OCI-LY3 (cell line): ENCODE data around the gene GPC4.

Source experiments
- H2AFZ ChIP-seq: fragments of 200-600, 300-600 bp; shearing (Covaris generic); 2 replicates; pipeline ENCODE4 v1.6.0; 2014; ENCODE audit warnings: antibody characterized with exemption, low read depth, low read length
- H3K27ac ChIP-seq: fragments of 200-600, 300-600 bp; sonication (generic); 2 replicates; pipeline ENCODE4 v1.5.1; 2014; ENCODE audit warnings: mild to moderate bottlenecking, low read length, moderate library complexity, mixed read lengths
- H3K27me3 ChIP-seq: fragments of 200-600, 300-600 bp; sonication (generic); 2 replicates; pipeline ENCODE4 v1.6.1; 2014; ENCODE audit warnings: low read depth, low read length, mixed read lengths
- H3K36me3 ChIP-seq: fragments of 200-600, 300-600 bp; sonication (generic); replicated peaks from 2 replicates; pipeline ENCODE3; 2014; ENCODE audit warnings: low read depth, low read length, mixed read lengths
- H3K4me1 ChIP-seq: fragments of 300-600, 200-600 bp; sonication (generic); 2 replicates; pipeline ENCODE4 v1.6.1; 2014; ENCODE audit warnings: low read length, mixed read lengths
- H3K4me2 ChIP-seq: fragments of 200-600, 300-600 bp; sonication (generic); 2 replicates; pipeline ENCODE4 v1.6.1; 2014; ENCODE audit warnings: low read length, mixed read lengths
- H3K4me3 ChIP-seq: fragments of 300-600, 200-600 bp; sonication (generic); 2 replicates; pipeline ENCODE4 v1.5.1; 2014; ENCODE audit warnings: antibody characterized with exemption, mild to moderate bottlenecking, low read length, moderate library complexity
- H3K79me2 ChIP-seq: fragments of 300-600, 200-600 bp; shearing (Covaris generic); 2 replicates; pipeline ENCODE4 v1.6.1; 2014; ENCODE audit warnings: mild to moderate bottlenecking, low read length, mixed read lengths
- H3K9ac ChIP-seq: fragments of 300-600, 200-600 bp; shearing (Covaris generic); 2 replicates; pipeline ENCODE4 v1.6.0; 2014; ENCODE audit warnings: mild to moderate bottlenecking, low read length, moderate library complexity
- H3K9me3 ChIP-seq: fragments of 200-600, 300-600 bp; shearing (Covaris generic); 2 replicates; pipeline ENCODE4 v1.6.1; 2014; ENCODE audit warnings: low read length, mixed read lengths; ENCODE audit not compliant: insufficient read depth
- H4K20me1 ChIP-seq: fragments of 200-600, 300-600 bp; sonication (generic); 2 replicates; pipeline ENCODE4 v1.6.1; 2016; ENCODE audit warnings: low read length, mixed read lengths; ENCODE audit not compliant: insufficient read depth
- EZH2phosphoT487 ChIP-seq: fragments of 200-600 bp; shearing (Covaris generic); IDR thresholded peaks from 2 replicates; pipeline ENCODE4 v1.6.1; 2018; ENCODE audit warnings: antibody characterized with exemption, mixed run types, low read depth
- TF ChIP-seq, protein P1 (sequence below): fragments of 200-600, 300-600 bp; sonication (generic); IDR thresholded peaks from 2 replicates; pipeline ENCODE4 v1.5.1; 2014; ENCODE audit warnings: antibody characterized with exemption, low read length, low read depth

GPC4 gene

DNA sequence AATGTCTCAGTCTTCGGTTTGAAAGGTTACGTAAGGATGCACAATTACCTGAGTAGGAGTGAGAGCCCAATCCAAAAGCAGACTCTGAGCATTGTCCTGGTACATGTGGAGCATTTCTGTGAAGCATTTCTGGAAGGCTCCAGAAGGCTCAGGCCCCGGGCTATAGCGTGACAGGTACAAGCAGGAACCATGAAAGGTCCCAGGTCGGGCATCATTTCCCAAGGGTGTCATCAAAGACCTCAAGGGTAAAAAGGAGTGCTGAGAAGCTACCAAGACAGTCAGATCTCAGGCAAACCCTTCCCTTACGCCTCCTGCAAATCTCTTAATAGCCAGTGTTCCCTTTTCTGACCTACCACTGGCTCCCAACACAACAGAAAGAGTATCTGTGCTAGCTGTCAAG lies 30.8 kb downstream of the GPC4 start:
- Histone ChIP-seq H2AFZ (no peak overlapping the region), H3K27ac (no peak overlapping the region), H4K20me1 (no peaks in the 10 kb centered on the region), H3K27me3 (no peaks in the 10 kb centered on the region), H3K9me3 (no peaks in the 10 kb centered on the region), H3K79me2 (no peaks in the 10 kb centered on the region), H3K9ac (no peak overlapping the region), H3K4me3 (no peak overlapping the region), H3K4me1 (0 out of 2 replicates have a peak, but pooled peaks cover 5% of the 10 kb centered on the region), H3K36me3 (no peaks in the 10 kb centered on the region), H3K4me2 (no peak overlapping the region)
- TF ChIP-seq, protein P1, sequence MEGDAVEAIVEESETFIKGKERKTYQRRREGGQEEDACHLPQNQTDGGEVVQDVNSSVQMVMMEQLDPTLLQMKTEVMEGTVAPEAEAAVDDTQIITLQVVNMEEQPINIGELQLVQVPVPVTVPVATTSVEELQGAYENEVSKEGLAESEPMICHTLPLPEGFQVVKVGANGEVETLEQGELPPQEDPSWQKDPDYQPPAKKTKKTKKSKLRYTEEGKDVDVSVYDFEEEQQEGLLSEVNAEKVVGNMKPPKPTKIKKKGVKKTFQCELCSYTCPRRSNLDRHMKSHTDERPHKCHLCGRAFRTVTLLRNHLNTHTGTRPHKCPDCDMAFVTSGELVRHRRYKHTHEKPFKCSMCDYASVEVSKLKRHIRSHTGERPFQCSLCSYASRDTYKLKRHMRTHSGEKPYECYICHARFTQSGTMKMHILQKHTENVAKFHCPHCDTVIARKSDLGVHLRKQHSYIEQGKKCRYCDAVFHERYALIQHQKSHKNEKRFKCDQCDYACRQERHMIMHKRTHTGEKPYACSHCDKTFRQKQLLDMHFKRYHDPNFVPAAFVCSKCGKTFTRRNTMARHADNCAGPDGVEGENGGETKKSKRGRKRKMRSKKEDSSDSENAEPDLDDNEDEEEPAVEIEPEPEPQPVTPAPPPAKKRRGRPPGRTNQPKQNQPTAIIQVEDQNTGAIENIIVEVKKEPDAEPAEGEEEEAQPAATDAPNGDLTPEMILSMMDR = no peak
- no peak for TF ChIP-seq EZH2phosphoT487

DNA sequence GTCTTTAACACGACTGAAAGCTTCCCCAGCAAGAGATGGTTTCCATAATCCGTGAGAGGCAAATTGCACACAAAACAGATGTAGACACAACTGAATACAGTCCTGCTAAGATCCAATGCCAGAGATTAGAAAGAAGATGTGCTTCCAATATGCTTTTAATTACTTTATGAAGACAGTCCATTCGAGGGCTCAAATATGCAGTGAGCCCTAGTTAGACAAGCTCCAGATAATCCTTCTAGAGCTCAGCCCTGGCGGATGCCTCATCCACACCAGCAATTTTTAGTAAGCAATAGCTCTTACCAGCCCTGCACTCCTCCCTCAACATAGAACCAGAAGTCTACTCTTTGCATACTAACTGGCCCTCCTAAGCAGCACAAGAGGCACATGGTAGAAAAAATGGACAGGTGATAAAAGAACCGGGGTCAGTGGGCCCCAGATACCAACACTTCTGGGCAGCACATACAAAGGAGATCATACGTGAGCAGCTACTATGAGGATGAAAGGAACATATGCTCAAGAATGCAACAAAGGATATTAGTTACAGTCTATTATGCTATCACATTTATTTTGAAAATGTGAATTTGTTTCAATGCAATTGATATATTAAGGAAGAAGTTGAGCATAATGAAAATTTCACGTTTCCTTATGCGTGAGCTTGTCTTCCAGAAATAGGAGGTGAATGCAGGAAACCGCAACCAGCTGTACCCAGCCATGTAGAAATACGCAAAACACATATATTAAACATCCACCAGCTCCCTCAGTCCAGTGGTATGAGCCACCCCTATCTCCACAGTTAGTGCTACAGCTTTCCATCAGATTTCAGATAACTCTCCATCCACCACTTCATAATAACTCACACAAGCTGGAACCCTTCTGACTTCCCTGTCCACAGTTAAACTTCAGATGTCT lies 34.3 kb downstream of the GPC4 start:
- Histone ChIP-seq H3K9me3 (no peaks in the 10 kb centered on the region), H3K9ac (no peak overlapping the region), H3K4me2 (no peak overlapping the region), H3K36me3 (no peaks in the 10 kb centered on the region), H3K27ac (no peak overlapping the region), H3K4me1 (0 out of 2 replicates have a peak, but pooled peaks cover 5% of the 10 kb centered on the region), H3K79me2 (no peaks in the 10 kb centered on the region), H2AFZ (no peak overlapping the region), H3K4me3 (no peak overlapping the region), H4K20me1 (no peaks in the 10 kb centered on the region), H3K27me3 (no peaks in the 10 kb centered on the region)
- TF ChIP-seq EZH2phosphoT487 = no peak
- TF ChIP-seq, protein P1 = no peak

DNA sequence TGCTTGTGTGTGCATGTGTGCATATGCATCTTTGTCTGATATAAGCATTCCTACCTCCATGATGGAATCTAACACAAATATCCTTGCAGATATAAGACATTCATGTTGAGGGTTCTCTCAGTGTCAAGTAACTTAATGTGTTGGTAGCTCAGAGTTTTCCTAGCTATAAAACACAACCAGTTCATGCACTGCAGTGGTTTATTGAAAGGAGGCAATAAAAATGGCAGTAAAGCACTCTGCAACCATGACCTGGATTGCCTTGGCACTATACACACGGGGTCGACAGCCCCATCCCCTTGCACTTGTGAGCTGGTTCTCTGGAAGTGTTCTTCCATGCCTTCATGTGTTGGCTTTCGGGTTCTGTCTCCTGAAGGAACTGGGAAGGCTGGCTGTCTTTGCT lies 38.9 kb downstream of the GPC4 start:
- Histone ChIP-seq H3K79me2 (no peaks in the 10 kb centered on the region), H4K20me1 (no peaks in the 10 kb centered on the region), H2AFZ (no peak overlapping the region), H3K4me3 (no peak overlapping the region), H3K27ac (no peak overlapping the region), H3K27me3 (no peaks in the 10 kb centered on the region), H3K9me3 (no peaks in the 10 kb centered on the region), H3K36me3 (no peaks in the 10 kb centered on the region), H3K4me2 (no peak overlapping the region), H3K9ac (no peak overlapping the region), H3K4me1 (0 out of 2 replicates have a peak, but pooled peaks cover 5% of the 10 kb centered on the region)
- TF ChIP-seq, protein P1 = no peak
- TF ChIP-seq EZH2phosphoT487 = no peak

- H3K9ac ChIP-seq = no peak overlapping the region
- no peaks in the 10 kb centered on the region for H4K20me1 ChIP-seq
- H3K4me3 ChIP-seq = no peak overlapping the region
- H3K79me2 ChIP-seq = no peaks in the 10 kb centered on the region
- no peak overlapping the region for H2AFZ ChIP-seq
- no peaks in the 10 kb centered on the region for H3K36me3 ChIP-seq
- H3K27ac ChIP-seq = no peak overlapping the region
- no peak for TF ChIP-seq EZH2phosphoT487
- TF ChIP-seq, protein P1 = no peak
- no peaks in the 10 kb centered on the region for H3K27me3 ChIP-seq
- H3K9me3 ChIP-seq = no peaks in the 10 kb centered on the region
- no peak overlapping the region for H3K4me2 ChIP-seq
- H3K4me1 ChIP-seq = no peaks in the 10 kb centered on the region
Measured at GRCh38 chrX:133375615-133376340, 39.5 kb downstream of the GPC4 start.
